ENCODE data around the gene SIK3.

SIK3 gene

GRCh38 chr11:117009905-117010605, 88.2 kb downstream of the SIK3 start:
- in situ Hi-C loops (cut with HindIII; ENCODE audit: low sequenced_read_pairs), result no loop called here
- DNase-seq (ENCODE audit: low read depth, low spot score), result no peak
- TF ChIP-seq, protein P1, sequence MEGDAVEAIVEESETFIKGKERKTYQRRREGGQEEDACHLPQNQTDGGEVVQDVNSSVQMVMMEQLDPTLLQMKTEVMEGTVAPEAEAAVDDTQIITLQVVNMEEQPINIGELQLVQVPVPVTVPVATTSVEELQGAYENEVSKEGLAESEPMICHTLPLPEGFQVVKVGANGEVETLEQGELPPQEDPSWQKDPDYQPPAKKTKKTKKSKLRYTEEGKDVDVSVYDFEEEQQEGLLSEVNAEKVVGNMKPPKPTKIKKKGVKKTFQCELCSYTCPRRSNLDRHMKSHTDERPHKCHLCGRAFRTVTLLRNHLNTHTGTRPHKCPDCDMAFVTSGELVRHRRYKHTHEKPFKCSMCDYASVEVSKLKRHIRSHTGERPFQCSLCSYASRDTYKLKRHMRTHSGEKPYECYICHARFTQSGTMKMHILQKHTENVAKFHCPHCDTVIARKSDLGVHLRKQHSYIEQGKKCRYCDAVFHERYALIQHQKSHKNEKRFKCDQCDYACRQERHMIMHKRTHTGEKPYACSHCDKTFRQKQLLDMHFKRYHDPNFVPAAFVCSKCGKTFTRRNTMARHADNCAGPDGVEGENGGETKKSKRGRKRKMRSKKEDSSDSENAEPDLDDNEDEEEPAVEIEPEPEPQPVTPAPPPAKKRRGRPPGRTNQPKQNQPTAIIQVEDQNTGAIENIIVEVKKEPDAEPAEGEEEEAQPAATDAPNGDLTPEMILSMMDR (IDR thresholded peaks at IDR 0.05; ENCODE audit: low read depth, low read length), result no peak
- H3K4me3 ChIP-seq (ENCODE audit: low read depth, low read length), result no peak overlapping the region

GRCh38 chr11:117005758-117006157, 92.5 kb downstream of the SIK3 start:
- DNase-seq (ENCODE audit: low read depth, low spot score), result no peak
- in situ Hi-C loops (cut with HindIII; ENCODE audit: low sequenced_read_pairs), result no loop called here
- no peak overlapping the region for H3K4me3 ChIP-seq (ENCODE audit: low read depth, low read length)
- TF ChIP-seq, protein P1 (IDR thresholded peaks at IDR 0.05; ENCODE audit: low read depth, low read length), result no peak

GRCh38 chr11:117002639-117003299, 95.5 kb downstream of the SIK3 start:
- TF ChIP-seq, protein P1 (IDR thresholded peaks at IDR 0.05; ENCODE audit: low read depth, low read length), result no peak
- no peak for DNase-seq (ENCODE audit: low read depth, low spot score)
- in situ Hi-C loops (cut with HindIII; ENCODE audit: low sequenced_read_pairs), result no loop called here
- no peak overlapping the region for H3K4me3 ChIP-seq (ENCODE audit: low read depth, low read length)

GRCh38 chr11:117000014-117000737, 98.1 kb downstream of the SIK3 start:
- no peak for DNase-seq (ENCODE audit: low read depth, low spot score)
- in situ Hi-C loops (cut with HindIII; ENCODE audit: low sequenced_read_pairs), result no loop called here
- H3K4me3 ChIP-seq (ENCODE audit: low read depth, low read length), result no peak overlapping the region
- TF ChIP-seq, protein P1 (IDR thresholded peaks at IDR 0.05; ENCODE audit: low read depth, low read length), result no peak

GRCh38 chr11:116997071-116997470, 101.2 kb downstream of the SIK3 start:
- TF ChIP-seq, protein P1 (IDR thresholded peaks at IDR 0.05; ENCODE audit: low read depth, low read length), result no peak
- no peak for DNase-seq (ENCODE audit: low read depth, low spot score)
- in situ Hi-C loops (cut with HindIII; ENCODE audit: low sequenced_read_pairs), result no loop called here
- no peak overlapping the region for H3K4me3 ChIP-seq (ENCODE audit: low read depth, low read length)

DNA sequence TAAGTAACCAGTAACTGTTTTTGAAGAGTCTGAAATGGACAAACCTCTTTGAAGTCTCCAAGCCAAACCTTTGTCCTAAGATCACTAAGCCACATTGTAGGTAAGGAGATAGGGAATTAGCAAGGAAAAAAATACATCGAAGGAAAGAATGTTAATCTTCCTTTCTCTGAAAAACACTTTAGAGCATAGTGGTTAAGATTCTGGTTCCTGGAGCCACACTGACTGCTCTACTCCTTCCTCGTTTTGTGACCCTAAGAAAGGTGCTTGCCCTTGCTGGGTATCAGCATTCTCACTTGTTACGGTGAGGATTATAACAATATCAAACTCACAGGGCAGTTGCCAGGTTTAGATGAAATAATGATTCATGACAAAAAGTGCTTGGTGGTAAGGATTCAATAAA, 104.0 kb downstream of the SIK3 start:
- TF ChIP-seq, protein P1 (IDR thresholded peaks at IDR 0.05; ENCODE audit: low read depth, low read length), result no peak
- no peak overlapping the region for H3K4me3 ChIP-seq (ENCODE audit: low read depth, low read length)
- DNase-seq (ENCODE audit: low read depth, low spot score), result no peak
- in situ Hi-C loops (cut with HindIII; ENCODE audit: low sequenced_read_pairs), result no loop called here
